Hematopoietic multipotent progenitor cell treated with erythropoietin and hydrocortisone succinate and interleukin-3 and kit ligand, for 4 days (in vitro differentiated cells): ENCODE measurements around the gene ATP8B2.

Source experiments
- DNase-seq: peaks from one replicate; pipeline ENCODE4 v3.0.0-alpha.2; 2015

ATP8B2 gene

GRCh38 chr1:154400381-154400801, 75.1 kb downstream of the ATP8B2 start:
- DNase-seq, result peak; percentile 74
